HCT116 (cell line): ENCODE data around the gene MAN2B1.
A peak's percentile ranks its signal among the peaks of the same experiment; 100 is the strongest.

Source experiments
- EGR1 ChIP-seq: IDR thresholded peaks from 2 replicates; pipeline ENCODE4 v1.6.1; 2012; ENCODE audit warnings: low read depth
- EZH2 ChIP-seq: fragments of 200-600 bp; sonication (generic); IDR thresholded peaks from 2 replicates; pipeline ENCODE4 v1.6.1; 2017; ENCODE audit warnings: antibody characterized with exemption, mixed run types
- RAD21 ChIP-seq: IDR thresholded peaks from 2 replicates; pipeline ENCODE4 v1.6.1; 2012; ENCODE audit warnings: low read depth, mild to moderate bottlenecking
- SP1 ChIP-seq: IDR thresholded peaks from 2 replicates; pipeline ENCODE4 v1.6.1; 2012; ENCODE audit warnings: low read depth
- TF ChIP-seq, protein P1 (sequence below), 3 experiments: fragments of 200-600 bp in 1 of 3; sonication (generic) in 1 of 3; IDR thresholded peaks in 2 of 3; conservative IDR thresholded peaks in 1 of 3; 2 replicates each; pipeline ENCODE4 v1.5.1; 2012 to 2017; ENCODE audit warnings: low read depth in 2 of 3, low read length in 2 of 3, antibody characterized with exemption in 1 of 3, borderline replicate concordance in 1 of 3, control low read depth in 1 of 3, mild to moderate bottlenecking in 1 of 3, mixed read lengths in 1 of 3, mixed run types in 1 of 3, moderate library complexity in 1 of 3; ENCODE audit not compliant: insufficient read depth in 1 of 3
- TF ChIP-seq, protein P2 (sequence below): IDR thresholded peaks from 2 replicates; pipeline ENCODE4 v1.6.1; 2012; ENCODE audit warnings: low read depth

DNA sequence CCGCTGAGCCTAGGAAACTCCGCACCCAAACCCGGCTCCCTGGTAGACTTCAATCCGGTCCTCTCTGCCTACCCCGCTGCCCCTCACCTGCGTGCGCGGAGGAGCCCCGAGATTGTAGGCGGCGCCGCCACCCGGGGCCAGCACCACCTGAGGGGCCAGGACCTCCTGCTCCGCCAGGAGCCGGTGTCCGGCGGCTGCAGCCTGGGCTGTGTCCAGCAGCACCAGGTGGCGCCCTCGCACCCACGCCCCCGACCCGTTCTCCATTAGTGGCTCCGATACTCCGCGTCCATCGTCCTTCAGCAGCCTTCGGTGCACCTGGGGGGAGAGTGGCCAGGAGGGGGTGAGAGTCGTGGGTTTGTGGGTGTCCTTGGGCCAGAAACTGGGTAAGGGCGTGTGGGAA lies 18.5 kb downstream of the MAN2B1 start:
- TF ChIP-seq, protein P1, sequence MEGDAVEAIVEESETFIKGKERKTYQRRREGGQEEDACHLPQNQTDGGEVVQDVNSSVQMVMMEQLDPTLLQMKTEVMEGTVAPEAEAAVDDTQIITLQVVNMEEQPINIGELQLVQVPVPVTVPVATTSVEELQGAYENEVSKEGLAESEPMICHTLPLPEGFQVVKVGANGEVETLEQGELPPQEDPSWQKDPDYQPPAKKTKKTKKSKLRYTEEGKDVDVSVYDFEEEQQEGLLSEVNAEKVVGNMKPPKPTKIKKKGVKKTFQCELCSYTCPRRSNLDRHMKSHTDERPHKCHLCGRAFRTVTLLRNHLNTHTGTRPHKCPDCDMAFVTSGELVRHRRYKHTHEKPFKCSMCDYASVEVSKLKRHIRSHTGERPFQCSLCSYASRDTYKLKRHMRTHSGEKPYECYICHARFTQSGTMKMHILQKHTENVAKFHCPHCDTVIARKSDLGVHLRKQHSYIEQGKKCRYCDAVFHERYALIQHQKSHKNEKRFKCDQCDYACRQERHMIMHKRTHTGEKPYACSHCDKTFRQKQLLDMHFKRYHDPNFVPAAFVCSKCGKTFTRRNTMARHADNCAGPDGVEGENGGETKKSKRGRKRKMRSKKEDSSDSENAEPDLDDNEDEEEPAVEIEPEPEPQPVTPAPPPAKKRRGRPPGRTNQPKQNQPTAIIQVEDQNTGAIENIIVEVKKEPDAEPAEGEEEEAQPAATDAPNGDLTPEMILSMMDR (IDR thresholded peaks at IDR 0.05 in 2 of 3, conservative IDR thresholded peaks at IDR 0.05 in 1 of 3; ENCODE audit: borderline replicate concordance in 1 of 3, insufficient read depth in 1 of 3, low read depth in 2 of 3, low read length in 2 of 3) = 0 out of 6 replicates have a peak, but pooled peaks of 1 of the 3 experiments have one; percentile 8
- TF ChIP-seq RAD21 = no peak
- no peak for TF ChIP-seq EZH2
- TF ChIP-seq, protein P2, sequence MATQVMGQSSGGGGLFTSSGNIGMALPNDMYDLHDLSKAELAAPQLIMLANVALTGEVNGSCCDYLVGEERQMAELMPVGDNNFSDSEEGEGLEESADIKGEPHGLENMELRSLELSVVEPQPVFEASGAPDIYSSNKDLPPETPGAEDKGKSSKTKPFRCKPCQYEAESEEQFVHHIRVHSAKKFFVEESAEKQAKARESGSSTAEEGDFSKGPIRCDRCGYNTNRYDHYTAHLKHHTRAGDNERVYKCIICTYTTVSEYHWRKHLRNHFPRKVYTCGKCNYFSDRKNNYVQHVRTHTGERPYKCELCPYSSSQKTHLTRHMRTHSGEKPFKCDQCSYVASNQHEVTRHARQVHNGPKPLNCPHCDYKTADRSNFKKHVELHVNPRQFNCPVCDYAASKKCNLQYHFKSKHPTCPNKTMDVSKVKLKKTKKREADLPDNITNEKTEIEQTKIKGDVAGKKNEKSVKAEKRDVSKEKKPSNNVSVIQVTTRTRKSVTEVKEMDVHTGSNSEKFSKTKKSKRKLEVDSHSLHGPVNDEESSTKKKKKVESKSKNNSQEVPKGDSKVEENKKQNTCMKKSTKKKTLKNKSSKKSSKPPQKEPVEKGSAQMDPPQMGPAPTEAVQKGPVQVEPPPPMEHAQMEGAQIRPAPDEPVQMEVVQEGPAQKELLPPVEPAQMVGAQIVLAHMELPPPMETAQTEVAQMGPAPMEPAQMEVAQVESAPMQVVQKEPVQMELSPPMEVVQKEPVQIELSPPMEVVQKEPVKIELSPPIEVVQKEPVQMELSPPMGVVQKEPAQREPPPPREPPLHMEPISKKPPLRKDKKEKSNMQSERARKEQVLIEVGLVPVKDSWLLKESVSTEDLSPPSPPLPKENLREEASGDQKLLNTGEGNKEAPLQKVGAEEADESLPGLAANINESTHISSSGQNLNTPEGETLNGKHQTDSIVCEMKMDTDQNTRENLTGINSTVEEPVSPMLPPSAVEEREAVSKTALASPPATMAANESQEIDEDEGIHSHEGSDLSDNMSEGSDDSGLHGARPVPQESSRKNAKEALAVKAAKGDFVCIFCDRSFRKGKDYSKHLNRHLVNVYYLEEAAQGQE = no peak
- no peak for TF ChIP-seq SP1
- no peak for TF ChIP-seq EGR1
